ENCODE results near the gene DOCK2.

DOCK2 gene

DNA sequence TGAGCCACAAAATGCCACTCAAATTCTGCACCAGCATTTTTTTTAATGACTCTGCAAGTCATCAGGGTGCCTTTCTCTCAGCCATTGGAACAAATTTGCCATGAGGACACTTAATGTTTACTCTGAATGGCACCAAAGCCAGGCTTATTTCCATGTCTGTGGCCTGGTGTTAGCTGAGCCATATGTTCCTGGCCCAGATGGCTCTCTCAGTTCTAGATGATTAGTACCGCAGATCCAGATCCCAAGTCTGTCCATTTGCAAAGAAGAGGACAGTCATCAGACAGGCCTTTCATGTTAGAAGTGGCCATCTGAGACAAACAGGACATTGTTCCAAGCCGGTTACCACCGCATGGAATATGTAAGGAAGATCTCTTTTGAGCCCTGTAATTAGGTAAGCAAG lies 272.9 kb downstream of the DOCK2 start:
- no peak overlapping the region for H3K4me3 ChIP-seq (replicated peaks in 1 of 2; ENCODE audit: low read depth in 2 of 2, low read length in 2 of 2)
- TF ChIP-seq, protein P1, sequence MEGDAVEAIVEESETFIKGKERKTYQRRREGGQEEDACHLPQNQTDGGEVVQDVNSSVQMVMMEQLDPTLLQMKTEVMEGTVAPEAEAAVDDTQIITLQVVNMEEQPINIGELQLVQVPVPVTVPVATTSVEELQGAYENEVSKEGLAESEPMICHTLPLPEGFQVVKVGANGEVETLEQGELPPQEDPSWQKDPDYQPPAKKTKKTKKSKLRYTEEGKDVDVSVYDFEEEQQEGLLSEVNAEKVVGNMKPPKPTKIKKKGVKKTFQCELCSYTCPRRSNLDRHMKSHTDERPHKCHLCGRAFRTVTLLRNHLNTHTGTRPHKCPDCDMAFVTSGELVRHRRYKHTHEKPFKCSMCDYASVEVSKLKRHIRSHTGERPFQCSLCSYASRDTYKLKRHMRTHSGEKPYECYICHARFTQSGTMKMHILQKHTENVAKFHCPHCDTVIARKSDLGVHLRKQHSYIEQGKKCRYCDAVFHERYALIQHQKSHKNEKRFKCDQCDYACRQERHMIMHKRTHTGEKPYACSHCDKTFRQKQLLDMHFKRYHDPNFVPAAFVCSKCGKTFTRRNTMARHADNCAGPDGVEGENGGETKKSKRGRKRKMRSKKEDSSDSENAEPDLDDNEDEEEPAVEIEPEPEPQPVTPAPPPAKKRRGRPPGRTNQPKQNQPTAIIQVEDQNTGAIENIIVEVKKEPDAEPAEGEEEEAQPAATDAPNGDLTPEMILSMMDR (IDR thresholded peaks at IDR 0.05; ENCODE audit: low read depth, low read length): no peak
- no peak for DNase-seq (ENCODE audit: low read depth in 2 of 2)

DNA sequence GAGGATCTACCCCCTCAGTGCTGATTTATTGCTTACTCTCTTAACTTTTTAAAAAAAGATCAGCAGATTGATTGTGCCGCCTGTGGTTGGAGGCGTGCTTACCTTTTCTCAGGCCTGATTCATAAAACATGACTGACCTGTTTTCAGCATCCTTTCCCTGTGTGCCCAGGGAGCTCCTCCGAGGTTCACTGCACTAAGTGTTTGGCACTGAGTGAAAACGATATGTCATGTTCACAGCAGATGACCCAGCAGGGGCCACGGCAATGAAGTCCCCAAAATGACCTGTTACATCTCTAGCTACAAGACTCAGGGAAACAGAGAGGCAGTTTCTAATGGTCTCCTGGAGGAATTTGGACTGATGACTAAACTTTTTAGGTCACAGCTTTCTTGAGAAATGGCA lies 273.3 kb downstream of the DOCK2 start:
- DNase-seq (ENCODE audit: low read depth in 2 of 2): no peak
- no peak overlapping the region for H3K4me3 ChIP-seq (replicated peaks in 1 of 2; ENCODE audit: low read depth in 2 of 2, low read length in 2 of 2)
- TF ChIP-seq, protein P1 (IDR thresholded peaks at IDR 0.05; ENCODE audit: low read depth, low read length): no peak

DNA sequence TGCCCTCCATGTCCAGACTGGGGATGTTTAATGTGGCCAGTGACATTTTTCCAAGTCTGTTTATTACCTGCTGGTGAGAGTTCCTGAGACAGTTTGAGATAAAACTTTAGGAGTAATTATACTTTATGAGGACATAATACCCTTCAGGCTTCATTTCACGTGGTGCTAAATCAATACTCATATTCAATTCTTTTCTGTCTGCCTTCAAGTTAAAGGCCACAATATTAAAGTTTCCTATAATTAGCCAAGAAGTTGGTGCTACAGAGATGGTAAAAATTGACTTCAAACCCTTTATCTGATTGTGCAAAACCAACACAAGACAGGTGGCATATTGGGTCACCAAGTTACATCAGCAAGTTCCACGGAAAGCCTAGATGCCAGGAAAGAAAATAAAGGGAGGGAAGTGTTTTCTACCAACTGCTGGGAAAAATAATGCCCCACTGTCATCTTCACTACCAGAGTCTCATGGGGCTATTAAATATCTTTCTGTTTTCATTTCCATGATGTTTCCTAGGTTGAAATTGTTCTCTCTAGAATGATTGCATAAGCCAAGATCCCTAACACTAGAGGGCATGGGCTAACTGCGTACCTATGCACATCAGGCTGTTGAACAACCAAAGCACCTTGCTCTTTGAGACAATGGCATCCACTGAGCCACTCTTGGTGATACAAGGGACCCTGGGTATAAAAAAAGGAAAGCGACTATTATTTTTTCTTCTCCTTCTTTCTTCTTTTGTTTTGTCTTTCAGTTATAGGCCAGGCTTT lies 274.6 kb downstream of the DOCK2 start:
- H3K4me3 ChIP-seq (replicated peaks in 1 of 2; ENCODE audit: low read depth in 2 of 2, low read length in 2 of 2): no peak overlapping the region
- TF ChIP-seq, protein P1 (IDR thresholded peaks at IDR 0.05; ENCODE audit: low read depth, low read length): no peak
- no peak for DNase-seq (ENCODE audit: low read depth in 2 of 2)

DNA sequence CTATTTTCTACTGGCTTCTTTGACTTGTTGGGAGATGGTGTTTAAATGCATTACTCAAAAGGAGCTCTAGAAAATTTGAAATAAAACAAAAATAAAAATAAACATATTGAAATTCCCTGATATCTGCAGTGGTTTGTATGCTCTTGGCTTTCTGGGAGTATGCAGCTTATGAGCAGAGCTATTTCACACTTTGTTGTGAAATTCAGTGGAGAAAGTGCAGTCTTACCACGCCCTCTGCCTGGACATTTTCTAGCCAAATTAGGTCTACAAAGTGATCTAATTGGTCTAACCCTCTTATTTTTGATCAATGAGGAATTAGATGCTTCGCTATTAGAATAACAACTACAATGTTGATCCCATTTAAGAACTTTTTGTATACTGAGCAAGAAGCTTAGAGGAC lies 276.4 kb downstream of the DOCK2 start:
- TF ChIP-seq, protein P1 (IDR thresholded peaks at IDR 0.05; ENCODE audit: low read depth, low read length): no peak
- DNase-seq (ENCODE audit: low read depth in 2 of 2): peak in 1 of 2 donors; percentile 43
- no peak overlapping the region for H3K4me3 ChIP-seq (replicated peaks in 1 of 2; ENCODE audit: low read depth in 2 of 2, low read length in 2 of 2)

DNA sequence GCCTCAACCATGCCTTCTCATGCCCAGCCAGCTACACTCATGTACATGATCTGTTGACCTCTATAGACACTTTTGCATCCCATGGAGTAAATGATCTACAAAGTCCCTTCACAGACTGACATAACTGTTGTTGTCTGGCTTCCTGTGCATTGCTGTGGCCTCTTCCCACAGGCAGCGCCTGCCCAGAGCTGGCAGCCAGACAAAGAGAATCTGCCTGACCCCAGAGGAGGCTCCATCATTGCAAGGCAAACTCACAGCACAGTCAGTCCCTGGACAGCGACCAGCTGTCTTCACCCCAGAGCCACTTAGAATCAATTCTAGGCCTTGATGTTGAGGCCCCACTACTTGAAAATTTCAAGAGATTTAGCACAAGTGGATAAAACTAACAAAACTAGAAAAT lies 277.7 kb downstream of the DOCK2 start:
- DNase-seq (ENCODE audit: low read depth in 2 of 2): peak; percentile 59 to 77
- TF ChIP-seq, protein P1 (IDR thresholded peaks at IDR 0.05; ENCODE audit: low read depth, low read length): no peak
- H3K4me3 ChIP-seq (replicated peaks in 1 of 2; ENCODE audit: low read depth in 2 of 2, low read length in 2 of 2): no peak overlapping the region

DNA sequence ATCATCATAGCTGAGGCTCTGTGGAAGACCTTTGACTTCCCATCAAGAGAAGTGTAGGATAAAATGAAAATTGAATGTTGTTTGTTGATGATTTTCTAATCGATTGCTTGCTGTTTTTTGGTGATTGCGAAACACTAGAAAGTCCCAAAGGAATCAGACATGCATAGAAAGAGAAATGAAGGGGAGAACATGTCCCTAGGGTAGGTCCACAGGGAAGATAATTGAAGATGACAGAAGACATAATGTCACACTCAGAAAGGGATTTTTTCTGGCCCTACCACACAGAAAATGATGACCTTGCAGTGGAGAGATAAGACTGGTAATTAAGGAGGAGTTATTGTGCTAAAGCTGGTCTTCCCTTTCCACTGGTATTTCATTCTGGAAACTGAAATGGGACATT lies 280.4 kb downstream of the DOCK2 start:
- H3K4me3 ChIP-seq (replicated peaks in 1 of 2; ENCODE audit: low read depth in 2 of 2, low read length in 2 of 2): no peak overlapping the region
- no peak for DNase-seq (ENCODE audit: low read depth in 2 of 2)
- TF ChIP-seq, protein P1 (IDR thresholded peaks at IDR 0.05; ENCODE audit: low read depth, low read length): no peak

DNA sequence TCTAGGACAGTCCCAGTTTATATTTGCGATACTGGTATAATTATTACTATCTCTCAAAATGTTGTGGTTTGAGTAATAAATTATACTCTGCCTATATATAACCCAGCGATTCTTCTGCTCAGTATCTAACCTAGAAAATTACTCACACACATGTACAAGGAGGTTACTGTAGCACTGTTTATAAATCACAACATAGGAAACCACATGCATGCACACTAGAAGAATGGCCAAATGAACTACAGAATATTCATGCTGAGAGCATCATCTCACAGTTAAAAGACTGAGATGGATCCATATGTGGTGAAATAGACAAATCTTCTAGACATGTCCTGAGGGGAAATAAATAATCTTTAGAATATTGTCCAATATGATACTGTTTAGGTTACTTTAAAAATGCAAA lies 281.2 kb downstream of the DOCK2 start:
- DNase-seq (ENCODE audit: low read depth in 2 of 2): no peak
- H3K4me3 ChIP-seq (replicated peaks in 1 of 2; ENCODE audit: low read depth in 2 of 2, low read length in 2 of 2): no peak overlapping the region
- TF ChIP-seq, protein P1 (IDR thresholded peaks at IDR 0.05; ENCODE audit: low read depth, low read length): no peak

Data from cardiac fibroblast (primary cell).